Stimulated activated CD4-positive, alpha-beta T cell treated with anti-CD3 and anti-CD28 coated beads, Interleukin-1b, Interleukin-23, amount 100 ng/mL, for 4 hours (primary cell): ENCODE measurements around the gene KNSTRN.

Experiments
- DNase-seq, 2 donors: peaks; one replicate each; pipeline ENCODE4 v3.0.0-alpha.2; 2020; ENCODE audit warnings: low read depth in 2 of 2

The KNSTRN gene

DNA sequence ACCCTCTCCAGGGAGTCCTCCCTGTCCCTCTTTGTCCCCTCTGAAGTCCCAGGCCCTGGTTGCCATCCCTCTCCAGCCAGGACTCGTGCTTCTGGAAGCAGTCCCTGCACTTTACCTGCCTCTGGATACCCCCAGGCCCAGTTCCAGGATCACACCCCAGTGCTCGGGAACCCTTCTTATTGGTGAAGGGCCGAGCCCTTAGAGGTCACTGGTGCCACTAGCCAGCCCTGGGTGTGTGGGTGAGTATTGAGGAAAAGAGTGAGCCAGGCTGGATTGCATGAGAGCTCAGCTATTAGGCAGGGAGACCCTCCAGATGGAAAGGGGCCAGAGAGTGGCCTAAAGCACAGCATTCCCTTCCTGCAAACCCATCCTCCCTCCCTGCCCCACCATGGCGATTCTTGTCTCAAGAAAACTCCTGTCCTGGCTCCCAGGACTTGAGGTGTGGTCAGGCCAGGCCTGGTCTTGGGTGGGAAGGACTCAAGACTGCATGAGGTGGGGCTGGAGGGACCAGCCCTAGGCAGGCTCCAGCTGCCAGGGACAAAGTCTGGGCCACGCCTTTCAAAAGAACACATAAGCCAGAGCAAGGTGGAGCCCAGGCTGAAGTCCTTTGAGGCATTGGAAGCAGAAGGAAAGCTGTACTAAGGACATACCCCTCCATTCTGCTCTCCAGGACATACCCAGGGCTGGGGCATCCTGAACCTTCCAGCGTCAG is 36.5 kb upstream of the KNSTRN start:
- DNase-seq, result no peak

GRCh38 chr15:40346579-40347558 is 35.7 kb upstream of the KNSTRN start:
- DNase-seq, result no peak

- no peak for DNase-seq
Measured at GRCh38 chr15:40347559-40348473, 34.7 kb upstream of the KNSTRN start.

GRCh38 chr15:40348474-40348870 is 34.0 kb upstream of the KNSTRN start:
- no peak for DNase-seq

GRCh38 chr15:40349163-40349562 is 33.4 kb upstream of the KNSTRN start:
- DNase-seq, result no peak

GRCh38 chr15:40352281-40352901 is 30.1 kb upstream of the KNSTRN start:
- no peak for DNase-seq

DNA sequence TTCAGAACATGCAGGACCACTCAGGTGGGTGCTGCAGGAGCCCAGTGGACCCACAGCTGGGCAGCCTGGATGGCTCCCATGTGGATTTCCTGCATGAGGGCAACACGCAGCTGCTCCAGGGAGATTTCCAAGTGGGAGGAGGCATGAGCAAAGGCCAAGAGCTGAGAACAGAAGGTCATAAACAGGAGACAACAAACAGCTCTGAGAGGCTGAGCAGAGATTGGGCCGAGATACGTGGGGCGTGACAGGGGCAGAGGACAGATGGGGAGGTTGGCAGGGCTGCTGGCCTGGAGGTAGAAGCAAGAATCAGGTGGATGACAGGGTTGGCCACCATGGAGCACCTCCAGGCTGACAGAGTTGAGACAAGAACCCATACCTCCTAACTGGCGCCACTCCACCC is 28.8 kb upstream of the KNSTRN start:
- no peak for DNase-seq

DNA sequence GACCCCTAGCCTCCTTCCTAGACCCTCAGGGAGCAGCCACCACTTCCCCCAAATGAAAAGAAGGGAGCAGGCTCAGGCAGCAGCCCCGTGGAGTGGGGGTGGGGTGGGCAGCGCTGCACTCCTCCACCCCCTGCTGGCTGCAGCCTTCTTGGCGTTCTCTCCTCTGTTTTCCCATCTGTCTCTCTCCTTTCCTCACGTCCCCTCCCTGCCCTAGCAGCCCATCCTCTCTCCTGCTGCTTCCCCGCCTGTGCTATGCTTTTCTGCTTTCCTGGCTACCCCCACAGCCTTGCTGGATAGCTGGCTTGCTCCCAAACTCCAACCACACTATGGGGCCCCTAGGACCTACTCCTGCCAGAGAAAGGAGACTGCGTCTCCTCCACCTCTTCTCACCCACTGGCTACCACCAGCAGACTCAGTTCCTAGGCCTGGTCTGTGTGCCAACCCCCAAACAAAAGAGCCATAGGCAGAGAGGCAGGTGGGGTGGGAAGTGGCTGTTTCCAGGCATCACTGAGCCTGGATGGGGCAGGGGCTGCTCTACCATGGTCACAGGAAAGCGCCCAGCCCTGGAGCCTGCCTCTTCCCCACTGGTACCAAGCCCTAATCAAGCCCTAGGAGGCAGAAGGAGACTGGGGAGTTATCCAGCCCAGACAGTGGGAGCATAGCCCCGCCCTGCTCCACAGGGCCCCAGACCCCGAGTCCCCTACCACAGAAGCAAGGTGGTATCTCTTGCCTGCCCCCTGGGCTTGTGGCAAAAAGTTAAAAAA is 27.9 kb upstream of the KNSTRN start:
- DNase-seq, result no peak

DNA sequence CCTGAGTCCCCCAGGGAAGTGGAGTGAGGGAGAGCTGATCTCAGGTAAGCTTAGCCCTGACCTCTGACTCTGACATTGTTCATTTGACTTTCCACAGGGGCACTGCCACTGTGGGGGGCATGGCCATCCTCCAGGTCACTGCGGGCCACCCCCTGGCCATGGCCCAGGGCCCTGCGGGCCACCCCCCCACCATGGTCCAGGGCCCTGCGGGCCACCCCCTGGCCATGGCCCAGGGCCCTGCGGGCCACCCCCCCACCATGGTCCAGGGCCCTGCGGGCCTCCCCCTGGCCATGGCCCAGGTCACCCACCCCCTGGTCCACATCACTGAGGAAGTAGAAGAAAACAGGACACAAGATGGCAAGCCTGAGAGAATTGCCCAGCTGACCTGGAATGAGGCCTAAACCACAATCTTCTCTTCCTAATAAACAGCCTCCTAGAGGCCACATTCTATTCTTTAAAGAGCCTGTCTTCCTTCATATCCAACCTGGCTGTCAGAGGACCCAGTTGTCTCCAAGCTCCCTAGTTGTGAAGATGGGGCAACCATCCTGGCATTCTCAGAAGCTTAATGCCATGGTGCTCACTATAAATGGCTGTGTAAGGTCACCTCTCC is 26.4 kb upstream of the KNSTRN start:
- no peak for DNase-seq

DNA sequence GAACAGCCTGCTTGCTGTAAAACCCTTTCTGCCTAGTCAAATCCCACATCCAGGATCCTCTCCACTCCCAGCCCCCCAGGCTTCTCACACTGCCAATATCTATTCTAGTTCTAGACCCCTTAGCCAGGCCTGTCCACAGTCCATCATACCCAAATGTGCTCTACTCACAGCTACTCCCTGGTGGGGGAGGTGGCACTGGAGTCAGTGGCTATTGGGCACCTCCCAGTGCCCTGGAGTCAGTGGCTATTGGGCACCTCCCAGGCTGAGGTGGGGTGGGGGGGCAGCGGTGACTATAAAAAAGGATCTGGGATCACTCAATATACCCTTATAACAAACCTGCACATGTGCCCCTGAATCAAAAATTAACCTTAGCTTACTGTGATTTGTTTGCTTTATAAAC is 25.3 kb upstream of the KNSTRN start:
- no peak for DNase-seq

DNA sequence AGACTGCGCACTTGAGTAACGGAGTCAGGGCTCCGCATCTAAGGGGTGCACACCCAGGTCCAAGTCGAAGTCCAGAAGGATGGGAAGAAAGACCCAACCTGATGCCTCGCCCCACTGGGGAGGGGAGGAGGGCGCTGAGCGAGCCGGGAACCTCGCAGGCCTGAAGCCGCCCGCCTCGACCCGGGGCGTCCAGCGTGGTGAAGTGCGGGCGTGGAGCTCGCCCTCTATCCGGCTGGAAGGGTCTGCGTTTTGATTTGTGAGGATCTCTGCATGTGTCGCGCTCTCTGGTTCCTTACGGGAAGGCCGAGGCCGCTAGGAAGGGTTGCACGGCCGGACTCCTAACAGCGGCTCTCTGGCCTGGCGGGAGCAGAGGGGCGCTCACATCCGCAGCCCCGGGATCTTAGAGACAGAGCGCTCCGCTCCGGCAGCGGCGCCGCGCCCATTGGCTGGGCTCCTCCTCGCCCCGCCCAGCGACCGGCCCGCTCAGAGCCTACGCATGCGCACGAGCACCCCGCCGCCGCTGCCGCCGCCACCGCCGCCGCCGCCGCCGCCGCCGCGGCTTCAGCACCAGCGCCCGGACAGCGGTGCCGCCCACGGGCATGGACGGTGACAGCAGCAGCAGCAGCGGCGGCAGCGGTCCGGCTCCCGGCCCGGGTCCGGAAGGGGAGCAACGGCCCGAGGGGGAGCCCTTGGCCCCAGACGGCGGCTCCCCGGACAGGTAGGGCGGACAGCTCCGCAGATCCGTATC is 24.6 kb upstream of the KNSTRN start, which contains the start of gene DISP2:
TSS of gene DISP2 (plus strand) at position 497 of the 748 bp plus-strand sequence. CDS start at position 600, 103 bp downstream.
- peak; percentile 83 to 88 for DNase-seq

DNA sequence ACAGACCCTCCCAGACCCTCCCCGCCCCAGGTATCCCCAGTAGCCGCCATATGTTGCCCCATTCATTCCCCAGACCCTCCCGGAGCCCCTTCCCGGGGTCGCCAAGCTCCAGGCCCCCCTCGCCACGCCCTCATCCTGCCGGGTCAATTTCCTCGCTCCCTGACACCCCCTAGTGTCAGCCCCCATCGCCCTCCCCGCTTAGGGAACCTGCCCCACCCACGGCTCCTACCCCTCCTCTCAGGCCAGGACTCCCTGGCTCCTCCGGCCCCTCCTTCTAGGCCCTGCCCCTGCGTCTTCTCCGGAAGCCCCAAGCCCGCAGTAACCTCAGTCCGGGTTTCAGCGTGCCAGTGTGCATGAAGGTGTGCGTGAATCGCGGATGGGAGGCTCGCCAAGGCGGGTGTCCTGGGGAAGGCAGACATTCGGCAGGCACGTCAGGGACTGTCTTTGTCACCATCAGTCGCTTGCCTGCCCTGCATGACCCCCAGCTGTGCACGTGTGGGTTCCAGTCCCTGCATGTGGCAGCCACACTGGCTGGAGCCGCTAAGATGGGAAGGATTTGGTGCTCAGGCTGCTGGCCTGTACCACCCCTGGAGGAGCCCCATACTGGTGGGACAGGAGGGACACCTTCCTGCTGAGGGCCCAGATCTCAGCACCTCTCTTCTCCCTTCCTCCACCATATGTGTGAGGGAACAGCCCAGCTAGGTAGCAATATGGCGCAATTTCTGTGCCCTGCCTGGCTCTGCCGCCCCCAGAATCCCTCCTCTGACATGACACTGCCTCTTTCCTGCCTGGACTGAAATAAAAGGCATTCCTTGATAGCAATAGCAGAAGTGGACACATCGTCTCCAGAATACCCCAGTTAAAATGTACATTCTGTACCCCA is 23.8 kb upstream of the KNSTRN start:
- peak in 1 of 2 donors; percentile 34 for DNase-seq

DNA sequence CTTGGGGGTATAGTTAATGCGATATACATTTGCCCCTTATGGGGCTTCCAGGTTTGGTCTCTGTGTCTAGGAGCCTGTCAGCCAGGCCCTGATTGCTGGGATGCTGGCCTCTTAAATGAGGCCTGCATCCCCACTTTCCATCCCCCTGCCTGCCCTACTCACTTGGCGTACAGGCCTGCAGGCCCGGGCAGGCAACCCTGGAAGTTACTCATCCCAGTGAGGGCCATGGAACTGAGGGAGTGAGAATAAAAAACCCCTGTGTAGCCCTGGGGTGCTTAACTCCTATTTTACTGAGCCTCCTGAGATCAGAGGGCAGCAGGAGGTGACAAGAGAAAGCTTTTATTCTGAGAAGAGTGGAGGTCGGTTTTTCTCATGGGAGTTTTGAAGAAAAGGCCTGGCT is 22.5 kb upstream of the KNSTRN start:
- DNase-seq, result no peak

DNA sequence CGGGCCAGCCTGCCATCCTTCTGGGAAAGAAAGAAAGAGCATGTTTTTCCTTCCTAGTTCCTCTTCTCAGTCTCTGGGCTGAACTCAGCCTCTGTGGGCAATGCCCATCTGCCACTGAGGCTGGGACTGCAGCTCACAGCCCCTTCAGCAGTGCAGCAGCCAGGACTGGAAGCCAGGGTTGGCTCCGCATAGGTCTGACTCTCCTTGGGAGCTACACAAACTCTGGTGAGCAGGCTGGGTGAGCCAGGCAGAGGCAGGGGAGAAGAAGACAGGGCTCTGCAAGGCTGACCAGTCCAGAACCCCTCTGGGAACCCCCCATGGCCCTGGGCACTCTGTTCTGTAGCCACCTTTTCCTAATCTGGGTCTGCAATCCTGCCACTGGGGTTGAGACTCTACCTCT is 20.9 kb upstream of the KNSTRN start:
- no peak for DNase-seq

- DNase-seq, result no peak
Measured at GRCh38 chr15:40363611-40364010, 18.9 kb upstream of the KNSTRN start.

DNA sequence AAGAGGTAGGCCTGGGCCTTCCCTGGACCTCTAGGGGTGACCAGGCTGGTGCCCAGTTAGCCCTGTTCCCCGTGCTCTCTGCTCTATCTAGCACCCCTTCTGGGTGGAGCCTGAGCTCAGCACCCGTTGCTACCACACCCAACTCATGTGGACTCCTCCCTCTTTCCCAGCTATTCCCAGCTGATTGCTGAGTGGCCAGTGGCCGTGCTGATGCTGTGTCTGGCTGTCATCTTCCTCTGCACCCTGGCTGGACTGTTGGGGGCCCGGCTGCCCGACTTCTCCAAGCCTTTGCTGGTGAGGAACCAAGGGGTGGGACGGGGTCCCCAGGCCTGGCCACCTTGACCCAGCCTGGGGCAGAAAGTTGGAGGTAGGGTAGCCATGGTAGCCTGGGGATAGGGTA is 18.3 kb upstream of the KNSTRN start:
- no peak for DNase-seq

DNA sequence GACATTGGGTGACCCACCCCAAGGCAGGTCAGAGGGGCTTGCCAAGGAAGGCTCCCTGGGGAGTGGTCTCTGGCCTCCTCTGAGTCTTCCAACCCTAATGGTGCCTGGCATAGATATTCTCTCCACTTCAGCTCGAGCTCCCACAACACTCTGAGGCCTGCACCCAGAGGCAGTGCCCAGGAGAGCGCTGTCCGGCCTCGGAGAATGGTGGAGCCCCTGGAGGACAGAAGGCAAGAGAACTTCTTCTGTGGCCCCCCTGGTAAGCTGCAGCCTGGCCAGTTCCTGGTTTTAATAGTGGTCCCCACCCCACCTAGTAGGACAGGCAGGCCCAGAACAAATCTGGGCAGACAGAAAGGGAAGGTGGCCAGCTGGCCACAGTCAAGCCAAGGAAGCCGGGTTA is 17.5 kb upstream of the KNSTRN start:
- DNase-seq, result no peak
